ENCODE results near the gene PVALB.

PVALB gene

GRCh38 chr22:36770513-36771231 lies 46.2 kb downstream of the PVALB start:
- peak; percentile 51 for DNase-seq

GRCh38 chr22:36769541-36770512 lies 47.0 kb downstream of the PVALB start:
- DNase-seq = no peak

GRCh38 chr22:36768616-36769015 lies 48.2 kb downstream of the PVALB start:
- no peak for DNase-seq

GRCh38 chr22:36768141-36768540 lies 48.7 kb downstream of the PVALB start:
- DNase-seq = no peak

GRCh38 chr22:36767035-36767775 lies 49.6 kb downstream of the PVALB start:
- no peak for DNase-seq

- DNase-seq = no peak
These were observed 50.8 kb downstream of the PVALB start for GRCh38 chr22:36765943-36766450.

GRCh38 chr22:36765131-36765942 lies 51.5 kb downstream of the PVALB start:
- no peak for DNase-seq

- no peak for DNase-seq
These were observed 52.2 kb downstream of the PVALB start for GRCh38 chr22:36764641-36765040.

GRCh38 chr22:36764060-36764459 lies 52.8 kb downstream of the PVALB start:
- no peak for DNase-seq

- DNase-seq = no peak
These were observed 53.3 kb downstream of the PVALB start for GRCh38 chr22:36763576-36763975.

GRCh38 chr22:36762687-36763260 lies 54.1 kb downstream of the PVALB start:
- DNase-seq = no peak

- no peak for DNase-seq
These were observed 55.1 kb downstream of the PVALB start for GRCh38 chr22:36761553-36762240.

GRCh38 chr22:36760786-36761185 lies 56.0 kb downstream of the PVALB start:
- no peak for DNase-seq

- no peak for DNase-seq
These were observed 57.2 kb downstream of the PVALB start for GRCh38 chr22:36759481-36760159.

GRCh38 chr22:36758792-36759271 lies 58.0 kb downstream of the PVALB start:
- no peak for DNase-seq

- DNase-seq = peak; percentile 74
These were observed 59.1 kb downstream of the PVALB start for GRCh38 chr22:36757668-36758211.

- no peak for DNase-seq
These were observed 59.8 kb downstream of the PVALB start for GRCh38 chr22:36756746-36757655.

GRCh38 chr22:36756031-36756430 lies 60.8 kb downstream of the PVALB start:
- no peak for DNase-seq

- DNase-seq = no peak
These were observed 61.5 kb downstream of the PVALB start for GRCh38 chr22:36755316-36755715.
